ENCODE data around the gene FAIM. TPM values are rescaled to one million over a fixed set of nuclear protein-coding genes. Genes with fewer than 3 reads are reported as not detected.
"Not testable (repeated sequence)": the region's sequence is repeated elsewhere in the genome, so short reads cannot be mapped to it uniquely, and the experiment has no call there.

FAIM gene
- total RNA-seq, 1 donor from 2014 or later, result 11.5 TPM

- H3K4me1 ChIP-seq, result no peaks in the 10 kb centered on the region
- H3K4me3 ChIP-seq, result no peak overlapping the region
- ATAC-seq (no peak), DNase-seq (no peak)
- H3K27ac ChIP-seq, result no peak overlapping the region
- no peaks in the 10 kb centered on the region for H3K9me3 ChIP-seq
- no peak for TF ChIP-seq CTCF (IDR thresholded peaks at IDR 0.05)
- intact Hi-C loops (cut with DNase I), result no loop called here
- no peaks in the 10 kb centered on the region for H3K27me3 ChIP-seq
- peaks cover 30% of the 10 kb centered on the region for H3K36me3 ChIP-seq
These were observed 69.5 kb downstream of the FAIM start for GRCh38 chr3:138678086-138678485.

GRCh38 chr3:138678874-138679392, 70.4 kb downstream of the FAIM start:
- no peak for DNase-seq
- Histone ChIP-seq H3K36me3 (peaks cover 36% of the 10 kb centered on the region), H3K27ac (no peak overlapping the region), H3K4me1 (no peaks in the 10 kb centered on the region), H3K27me3 (no peaks in the 10 kb centered on the region), H3K9me3 (no peaks in the 10 kb centered on the region), H3K4me3 (no peak overlapping the region)
- no peak for TF ChIP-seq CTCF (IDR thresholded peaks at IDR 0.05)
- no peak for ATAC-seq
- intact Hi-C loops (cut with DNase I), result no loop called here

- H3K9me3 ChIP-seq; ATAC-seq; H3K4me3 ChIP-seq; intact Hi-C loops (cut with DNase I); H3K4me1 ChIP-seq; H3K27ac ChIP-seq; DNase-seq; H3K27me3 ChIP-seq: not testable (repeated sequence)
- peaks cover 36% of the 10 kb centered on the region for H3K36me3 ChIP-seq
These were observed 72.4 kb downstream of the FAIM start for GRCh38 chr3:138680974-138681373.

GRCh38 chr3:138681463-138682220, 73.1 kb downstream of the FAIM start:
- Histone ChIP-seq H3K27me3 (no peaks in the 10 kb centered on the region), H3K36me3 (peaks cover 36% of the 10 kb centered on the region), H3K4me3 (no peak overlapping the region), H3K9me3 (no peaks in the 10 kb centered on the region), H3K4me1 (no peaks in the 10 kb centered on the region), H3K27ac (no peak overlapping the region)
- DNase-seq (no peak), ATAC-seq (no peak)
- intact Hi-C loops (cut with DNase I), result no loop called here
- no peak for TF ChIP-seq CTCF (IDR thresholded peaks at IDR 0.05)

GRCh38 chr3:138682648-138683047, 74.1 kb downstream of the FAIM start:
- ATAC-seq (no peak), DNase-seq (no peak)
- no peak for TF ChIP-seq CTCF (IDR thresholded peaks at IDR 0.05)
- H3K9me3 ChIP-seq, result no peaks in the 10 kb centered on the region
- H3K27ac ChIP-seq, result no peak overlapping the region
- intact Hi-C loops (cut with DNase I), result no loop called here
- no peaks in the 10 kb centered on the region for H3K27me3 ChIP-seq
- no peak overlapping the region for H3K4me3 ChIP-seq
- peaks cover 39% of the 10 kb centered on the region for H3K36me3 ChIP-seq
- H3K4me1 ChIP-seq, result no peaks in the 10 kb centered on the region

Other genes with a start within 250 kb of the FAIM start
- 66.4 TPM for gene ESYT3, start 174.2 kb upstream of the FAIM start, total RNA-seq
- 46.3 TPM for gene CEP70, start 14.5 kb upstream of the FAIM start, total RNA-seq
- gene PIK3CB, start 226.2 kb downstream of the FAIM start, total RNA-seq, result 37.4 TPM

Measured in upper lobe of right lung (tissue), 1 donor.